SK-N-SH treated with all-trans-retinoic acid at 6 μM for 48 hours (cell line): ENCODE measurements around the gene AGBL1.

Experiments used
- ATAC-seq: fragments of 200-7000 bp; cut with Tn5 transposase; 3 replicates; pipeline ENCODE4 v1.9.1; 2020; ENCODE audit warnings: mild to moderate bottlenecking, moderate library complexity
- CREB5 ChIP-seq: fragments of 250-450 bp; sonication (Bioruptor Pico); IDR thresholded peaks from 2 replicates; pipeline ENCODE4 v1.5.1; 2020; ENCODE audit warnings: low read depth, mild to moderate bottlenecking, moderate library complexity
- CSRNP3 ChIP-seq: fragments of 250-450 bp; sonication (Bioruptor Pico); IDR thresholded peaks from 2 replicates; pipeline ENCODE4 v1.5.1; 2021; ENCODE audit warnings: mild to moderate bottlenecking, moderate library complexity
- ESRRG ChIP-seq: fragments of 250-450 bp; sonication (Bioruptor Pico); IDR thresholded peaks from 2 replicates; pipeline ENCODE4 v1.6.1; 2021; ENCODE audit warnings: mild to moderate bottlenecking
- GLIS3 ChIP-seq: fragments of 250-450 bp; sonication (Bioruptor Pico); IDR thresholded peaks from 2 replicates; pipeline ENCODE4 v1.5.0; 2020; ENCODE audit warnings: mild to moderate bottlenecking, moderate library complexity
- ISL1 ChIP-seq: fragments of 250-450 bp; sonication (Bioruptor Pico); IDR thresholded peaks from 2 replicates; pipeline ENCODE4 v2.1.2; 2022; ENCODE audit warnings: mild to moderate bottlenecking, moderate library complexity
- OSR1 ChIP-seq: fragments of 250-450 bp; sonication (Bioruptor Pico); IDR thresholded peaks from 2 replicates; pipeline ENCODE4 v1.8.0; 2022; ENCODE audit warnings: moderate library complexity, mild to moderate bottlenecking, inconsistent platforms
- PATZ1 ChIP-seq: fragments of 250-450 bp; sonication (Bioruptor Pico); IDR thresholded peaks from 2 replicates; pipeline ENCODE4 v1.8.0; 2020; ENCODE audit warnings: mild to moderate bottlenecking, moderate library complexity, borderline replicate concordance
- POU6F1 ChIP-seq: fragments of 250-450 bp; sonication (Bioruptor Pico); IDR thresholded peaks from 2 replicates; pipeline ENCODE4 v1.8.0; 2021; ENCODE audit warnings: low read depth, mild to moderate bottlenecking, moderate library complexity, borderline replicate concordance
- PPARA ChIP-seq: fragments of 250-450 bp; sonication (Bioruptor Pico); IDR thresholded peaks from 2 replicates; pipeline ENCODE4 v1.5.0; 2020; ENCODE audit warnings: mild to moderate bottlenecking, borderline replicate concordance
- RARB ChIP-seq: fragments of 250-450 bp; sonication (Bioruptor Pico); IDR thresholded peaks from 2 replicates; pipeline ENCODE4 v1.8.0; 2021; ENCODE audit warnings: mild to moderate bottlenecking, moderate library complexity
- SNAI2 ChIP-seq: fragments of 250-450 bp; sonication (Bioruptor Pico); IDR thresholded peaks from 2 replicates; pipeline ENCODE4 v1.5.0; 2020; ENCODE audit warnings: mild to moderate bottlenecking, moderate library complexity
- TOX ChIP-seq: fragments of 250-450 bp; sonication (Bioruptor Pico); IDR thresholded peaks from 2 replicates; pipeline ENCODE4 v1.8.0; 2021; ENCODE audit warnings: mild to moderate bottlenecking, moderate library complexity, borderline replicate concordance
- TSHZ2 ChIP-seq: fragments of 250-450 bp; sonication (Bioruptor Pico); IDR thresholded peaks from 2 replicates; pipeline ENCODE4 v1.5.0; 2020; ENCODE audit warnings: mild to moderate bottlenecking, moderate library complexity
- ZC3H10 ChIP-seq: fragments of 250-450 bp; sonication (Bioruptor Pico); IDR thresholded peaks from 2 replicates; pipeline ENCODE4 v1.5.1; 2021; ENCODE audit warnings: mild to moderate bottlenecking, moderate library complexity
- ZFP30 ChIP-seq: fragments of 450-650 bp; formaldehyde crosslinking; IDR thresholded peaks from 2 replicates; pipeline ENCODE4 v1.5.0; 2022; ENCODE audit warnings: mild to moderate bottlenecking, moderate library complexity
- ZNF565 ChIP-seq: fragments of 450-650 bp; formaldehyde crosslinking; conservative IDR thresholded peaks from 2 replicates; pipeline ENCODE4 v1.5.0; 2020; ENCODE audit warnings: low read depth, mild to moderate bottlenecking, moderate library complexity
- ZNF8 ChIP-seq: fragments of 450-650 bp; formaldehyde crosslinking; IDR thresholded peaks from 2 replicates; pipeline ENCODE4 v1.5.0; 2020; ENCODE audit warnings: mild to moderate bottlenecking, moderate library complexity

Gene AGBL1

GRCh38 chr15:86256628-86257027 lies 177.0 kb downstream of the AGBL1 start:
- no peak for ATAC-seq
- TF ChIP-seq SNAI2 (CRISPR knock-in tag) (no peak), POU6F1 (CRISPR knock-in tag) (no peak)

- ATAC-seq, result no peak
- TF ChIP-seq POU6F1 (CRISPR knock-in tag) (no peak), OSR1 (CRISPR knock-in tag) (no peak), TSHZ2 (CRISPR knock-in tag) (no peak), CREB5 (CRISPR knock-in tag) (no peak), PATZ1 (CRISPR knock-in tag) (no peak), CSRNP3 (CRISPR knock-in tag) (no peak), ZNF8 (CRISPR knock-in tag) (no peak), ESRRG (CRISPR knock-in tag) (no peak), ZFP30 (no peak), RARB (CRISPR knock-in tag) (no peak)
These were observed 179.9 kb downstream of the AGBL1 start for GRCh38 chr15:86259589-86259988.

GRCh38 chr15:86263230-86263629 lies 183.6 kb downstream of the AGBL1 start:
- ATAC-seq, result no peak
- TF ChIP-seq POU6F1 (CRISPR knock-in tag) (no peak), CREB5 (CRISPR knock-in tag) (no peak), ZNF8 (CRISPR knock-in tag) (no peak), TOX (no peak), SNAI2 (CRISPR knock-in tag) (no peak), ZNF565 (no peak), ZC3H10 (CRISPR knock-in tag) (no peak), GLIS3 (no peak), ISL1 (CRISPR knock-in tag) (no peak), PPARA (CRISPR knock-in tag) (no peak), PATZ1 (CRISPR knock-in tag) (no peak)
